ENCODE data around the gene JAML.

JAML gene

GRCh38 chr11:118211006-118211405 is 13.8 kb downstream of the JAML start:
- no peak overlapping the region for H3K4me3 ChIP-seq (ENCODE audit: control insufficient read depth, low read depth, low read length)
- no peak for TF ChIP-seq CTCF (conservative IDR thresholded peaks at IDR 0.05; ENCODE audit: control insufficient read depth, insufficient read depth, low read depth, low read length)
- peak; percentile 24 for DNase-seq (ENCODE audit: low read depth)

DNA sequence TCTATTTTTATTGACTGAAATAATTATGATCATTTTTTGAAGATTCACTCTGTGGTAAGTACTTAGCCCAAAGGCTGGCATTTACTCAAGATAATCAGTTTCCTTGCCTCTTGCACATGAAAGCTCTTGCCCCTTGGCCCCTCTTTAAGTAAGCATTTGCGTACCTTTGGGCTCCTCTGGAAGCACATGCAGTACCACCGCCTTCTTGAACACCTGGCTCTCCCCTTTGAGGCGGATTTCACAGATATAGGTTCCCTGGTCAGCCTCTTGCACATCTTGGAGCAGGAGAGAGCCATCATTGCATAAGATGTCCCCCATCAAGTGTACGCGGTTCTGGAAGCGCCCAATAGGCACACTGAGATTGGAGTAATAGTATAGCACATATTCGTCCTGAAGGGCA is 14.5 kb downstream of the JAML start:
- TF ChIP-seq CTCF (conservative IDR thresholded peaks at IDR 0.05; ENCODE audit: control insufficient read depth, insufficient read depth, low read depth, low read length): no peak
- DNase-seq (ENCODE audit: low read depth): no peak
- no peak overlapping the region for H3K4me3 ChIP-seq (ENCODE audit: control insufficient read depth, low read depth, low read length)

GRCh38 chr11:118209033-118209432 is 15.8 kb downstream of the JAML start:
- H3K4me3 ChIP-seq (ENCODE audit: control insufficient read depth, low read depth, low read length): no peak overlapping the region
- no peak for TF ChIP-seq CTCF (conservative IDR thresholded peaks at IDR 0.05; ENCODE audit: control insufficient read depth, insufficient read depth, low read depth, low read length)
- no peak for DNase-seq (ENCODE audit: low read depth)

DNA sequence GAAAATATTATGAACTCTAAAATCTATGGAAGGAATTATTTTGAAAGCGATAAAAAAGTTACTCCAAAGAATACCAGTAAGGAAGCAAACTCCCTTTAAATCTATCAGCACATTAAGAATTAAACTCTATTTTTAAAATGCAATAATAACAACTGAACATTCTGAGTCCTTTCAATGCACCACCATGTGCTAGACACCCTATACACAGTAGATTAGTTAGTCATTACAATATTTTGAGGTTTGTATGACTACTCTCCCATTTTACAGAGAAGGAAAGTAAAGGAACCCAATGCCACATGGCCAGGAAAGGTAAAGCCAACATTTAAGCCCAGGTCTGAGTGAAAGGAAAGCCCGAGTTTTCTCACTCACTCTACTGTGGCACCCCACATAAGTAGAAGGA is 17.7 kb downstream of the JAML start:
- no peak overlapping the region for H3K4me3 ChIP-seq (ENCODE audit: control insufficient read depth, low read depth, low read length)
- no peak for TF ChIP-seq CTCF (conservative IDR thresholded peaks at IDR 0.05; ENCODE audit: control insufficient read depth, insufficient read depth, low read depth, low read length)
- no peak for DNase-seq (ENCODE audit: low read depth)

- H3K4me3 ChIP-seq (ENCODE audit: control insufficient read depth, low read depth, low read length): no peak overlapping the region
- no peak for DNase-seq (ENCODE audit: low read depth)
- no peak for TF ChIP-seq CTCF (conservative IDR thresholded peaks at IDR 0.05; ENCODE audit: control insufficient read depth, insufficient read depth, low read depth, low read length)
These were observed 18.3 kb downstream of the JAML start for GRCh38 chr11:118206391-118207031.

GRCh38 chr11:118205606-118206378 is 19.0 kb downstream of the JAML start:
- TF ChIP-seq CTCF (conservative IDR thresholded peaks at IDR 0.05; ENCODE audit: control insufficient read depth, insufficient read depth, low read depth, low read length): no peak

More at GRCh38 chr11:118205606-118206378, 19.0 kb downstream of the JAML start:
- no peak overlapping the region for H3K4me3 ChIP-seq (ENCODE audit: control insufficient read depth, low read depth, low read length)
- DNase-seq (ENCODE audit: low read depth): no peak
